ENCODE data around the gene LRRC49.

DNA sequence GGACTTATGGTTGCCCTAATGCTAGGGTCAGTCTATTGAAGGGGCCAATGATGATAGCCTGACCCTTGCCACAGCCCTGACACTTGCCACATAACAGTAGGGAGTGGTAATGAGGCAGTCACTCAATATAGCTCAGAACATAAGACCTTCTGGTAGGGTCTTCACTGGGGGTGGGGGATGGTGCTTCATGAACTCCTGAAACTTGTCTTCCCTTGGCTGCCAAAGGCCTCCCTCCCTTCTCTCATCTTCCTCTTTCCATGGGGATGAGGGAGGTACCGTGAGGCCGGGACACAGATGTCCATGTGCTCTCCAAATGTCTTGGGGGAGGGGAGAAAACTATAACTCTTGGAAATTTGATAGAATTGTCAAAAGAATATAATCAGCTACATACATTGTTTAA lies 201.5 kb downstream of the LRRC49 start:
- TF ChIP-seq, protein P1, sequence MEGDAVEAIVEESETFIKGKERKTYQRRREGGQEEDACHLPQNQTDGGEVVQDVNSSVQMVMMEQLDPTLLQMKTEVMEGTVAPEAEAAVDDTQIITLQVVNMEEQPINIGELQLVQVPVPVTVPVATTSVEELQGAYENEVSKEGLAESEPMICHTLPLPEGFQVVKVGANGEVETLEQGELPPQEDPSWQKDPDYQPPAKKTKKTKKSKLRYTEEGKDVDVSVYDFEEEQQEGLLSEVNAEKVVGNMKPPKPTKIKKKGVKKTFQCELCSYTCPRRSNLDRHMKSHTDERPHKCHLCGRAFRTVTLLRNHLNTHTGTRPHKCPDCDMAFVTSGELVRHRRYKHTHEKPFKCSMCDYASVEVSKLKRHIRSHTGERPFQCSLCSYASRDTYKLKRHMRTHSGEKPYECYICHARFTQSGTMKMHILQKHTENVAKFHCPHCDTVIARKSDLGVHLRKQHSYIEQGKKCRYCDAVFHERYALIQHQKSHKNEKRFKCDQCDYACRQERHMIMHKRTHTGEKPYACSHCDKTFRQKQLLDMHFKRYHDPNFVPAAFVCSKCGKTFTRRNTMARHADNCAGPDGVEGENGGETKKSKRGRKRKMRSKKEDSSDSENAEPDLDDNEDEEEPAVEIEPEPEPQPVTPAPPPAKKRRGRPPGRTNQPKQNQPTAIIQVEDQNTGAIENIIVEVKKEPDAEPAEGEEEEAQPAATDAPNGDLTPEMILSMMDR (IDR thresholded peaks at IDR 0.05; ENCODE audit: borderline replicate concordance, extremely low read depth, low read length, poor library complexity, severe bottlenecking): no peak
- TF ChIP-seq EZH2 (IDR thresholded peaks at IDR 0.05; ENCODE audit: borderline replicate concordance, low read depth, low read length, severe bottlenecking): no peak

Measured in DND-41 (cell line).